ENCODE measurements around the gene TNNT3. TPM values are rescaled to one million over a fixed set of nuclear protein-coding genes. Genes with fewer than 3 reads are reported as not detected.

The TNNT3 gene
- total and polyA plus RNA-seq, 8 donors, result 0.75 to 14.5 (median 3.1) TPM; not detected in 3

DNA sequence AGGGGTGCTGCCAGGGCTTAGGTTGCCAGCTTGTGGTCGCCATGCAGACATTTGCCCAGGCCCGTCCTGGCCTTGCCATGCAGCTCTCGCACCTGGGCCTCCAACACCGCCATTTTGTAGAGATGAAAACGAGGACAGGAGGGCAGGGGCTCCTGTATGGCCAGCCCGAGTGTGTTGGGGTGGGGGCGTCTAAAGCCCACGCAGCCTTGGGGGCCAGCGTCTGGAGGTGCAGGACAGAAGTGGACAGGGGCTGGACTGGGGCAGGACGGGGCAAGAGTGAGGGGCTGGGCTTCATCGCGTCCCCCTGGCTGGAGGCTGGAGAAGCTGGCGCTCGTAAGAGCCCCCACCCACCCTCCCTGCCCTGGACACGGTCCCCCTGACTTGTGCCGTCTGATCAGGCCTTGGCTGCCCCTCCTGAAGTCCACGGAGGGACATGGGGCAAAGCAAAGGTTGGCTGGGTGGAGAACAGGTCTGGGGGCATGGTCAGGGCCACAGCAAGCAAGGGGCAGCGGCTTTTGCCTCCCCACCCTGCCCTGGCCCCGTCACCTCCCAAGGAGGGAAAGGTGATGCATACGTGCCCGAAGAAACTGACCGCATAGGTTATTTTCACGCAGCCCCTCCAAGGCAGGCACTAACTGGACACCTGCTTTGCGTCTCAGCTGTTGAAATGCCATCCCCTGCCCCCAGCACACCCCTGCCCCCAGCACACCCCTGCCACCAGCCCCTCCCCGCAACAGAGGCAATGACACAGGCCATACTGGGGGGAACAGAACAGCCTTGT, 815 bp downstream of the TNNT3 start:
- TF ChIP-seq POLR2A (IDR thresholded peaks at IDR 0.05) (no peak), EP300 (IDR thresholded peaks at IDR 0.05) (no peak), POLR2AphosphoS5 (IDR thresholded peaks at IDR 0.05) (no peak)
- TF ChIP-seq, protein P1, sequence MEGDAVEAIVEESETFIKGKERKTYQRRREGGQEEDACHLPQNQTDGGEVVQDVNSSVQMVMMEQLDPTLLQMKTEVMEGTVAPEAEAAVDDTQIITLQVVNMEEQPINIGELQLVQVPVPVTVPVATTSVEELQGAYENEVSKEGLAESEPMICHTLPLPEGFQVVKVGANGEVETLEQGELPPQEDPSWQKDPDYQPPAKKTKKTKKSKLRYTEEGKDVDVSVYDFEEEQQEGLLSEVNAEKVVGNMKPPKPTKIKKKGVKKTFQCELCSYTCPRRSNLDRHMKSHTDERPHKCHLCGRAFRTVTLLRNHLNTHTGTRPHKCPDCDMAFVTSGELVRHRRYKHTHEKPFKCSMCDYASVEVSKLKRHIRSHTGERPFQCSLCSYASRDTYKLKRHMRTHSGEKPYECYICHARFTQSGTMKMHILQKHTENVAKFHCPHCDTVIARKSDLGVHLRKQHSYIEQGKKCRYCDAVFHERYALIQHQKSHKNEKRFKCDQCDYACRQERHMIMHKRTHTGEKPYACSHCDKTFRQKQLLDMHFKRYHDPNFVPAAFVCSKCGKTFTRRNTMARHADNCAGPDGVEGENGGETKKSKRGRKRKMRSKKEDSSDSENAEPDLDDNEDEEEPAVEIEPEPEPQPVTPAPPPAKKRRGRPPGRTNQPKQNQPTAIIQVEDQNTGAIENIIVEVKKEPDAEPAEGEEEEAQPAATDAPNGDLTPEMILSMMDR (IDR thresholded peaks at IDR 0.05), result no peak
- Histone ChIP-seq H3K4me3 (no peak overlapping the region), H3K36me3 (no peaks in the 10 kb centered on the region), H3K9me3 (no peaks in the 10 kb centered on the region), H3K4me1 (peaks cover 0 to 16% (median 9%) of the 10 kb centered on the region in 4 donors), H3K27ac (peak overlapping the region in 1 of 5 donors; percentile 69), H3K27me3 (peaks cover 0 to 57% (median 10%) of the 10 kb centered on the region in 3 donors)
- DNase-seq, result no peak
- WGBS, 5 donors, result 86 to 92% (median 90%) methylated on average over 20 to 25 of the region's 25 CpGs
- intact Hi-C loops (cut with DNase I; ENCODE audit: low total_unique reads), result no loop called here

DNA sequence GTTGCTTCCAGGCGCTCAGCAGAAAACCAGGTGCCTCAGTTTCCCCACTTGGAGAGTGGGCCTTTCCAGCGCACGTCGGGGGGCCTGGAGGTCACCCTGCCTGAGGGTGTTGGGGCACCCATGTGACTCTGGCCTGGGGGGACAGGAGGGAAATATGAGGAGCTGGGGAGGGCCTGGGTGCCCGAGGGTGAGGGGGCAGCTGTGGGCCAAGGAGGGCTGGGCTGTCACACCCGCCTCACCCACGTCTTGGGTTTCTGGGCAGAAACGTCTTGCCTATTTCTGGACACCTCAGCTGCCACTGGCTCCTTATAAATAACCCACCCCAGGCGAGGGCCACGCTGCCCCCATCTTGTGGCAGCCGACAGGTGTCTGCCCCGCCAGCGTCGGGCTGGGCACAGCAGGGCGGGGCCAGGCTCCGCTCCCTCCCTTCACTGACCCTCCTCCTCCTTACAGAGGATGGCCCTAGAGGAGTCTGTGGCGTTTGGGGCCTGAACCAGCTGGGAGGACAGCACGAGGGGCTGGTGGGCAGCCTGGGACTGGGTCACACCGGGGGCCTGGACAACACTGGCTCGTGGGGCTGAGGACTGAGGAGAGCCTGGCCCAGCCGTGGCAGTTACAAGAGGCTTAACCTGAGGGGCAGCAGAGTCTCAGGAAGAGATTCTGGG, 1.5 kb downstream of the TNNT3 start:
- TF ChIP-seq, protein P1 (IDR thresholded peaks at IDR 0.05), result no peak
- TF ChIP-seq POLR2AphosphoS5 (IDR thresholded peaks at IDR 0.05) (no peak), EP300 (IDR thresholded peaks at IDR 0.05) (no peak), POLR2A (IDR thresholded peaks at IDR 0.05) (no peak)
- WGBS, 5 donors, result 50 to 67% (median 57%) methylated on average over 9 to 21 of the region's 21 CpGs
- Histone ChIP-seq H3K4me3 (no peak overlapping the region), H3K9me3 (no peaks in the 10 kb centered on the region), H3K27ac (peak overlapping the region in 2 of 5 donors; percentile 32 to 69), H3K4me1 (peaks cover 0 to 16% (median 9%) of the 10 kb centered on the region in 4 donors), H3K36me3 (no peaks in the 10 kb centered on the region), H3K27me3 (peaks cover 0 to 64% (median 10%) of the 10 kb centered on the region in 3 donors)
- no peak for DNase-seq
- intact Hi-C loops (cut with DNase I; ENCODE audit: low total_unique reads), result no loop called here

DNA sequence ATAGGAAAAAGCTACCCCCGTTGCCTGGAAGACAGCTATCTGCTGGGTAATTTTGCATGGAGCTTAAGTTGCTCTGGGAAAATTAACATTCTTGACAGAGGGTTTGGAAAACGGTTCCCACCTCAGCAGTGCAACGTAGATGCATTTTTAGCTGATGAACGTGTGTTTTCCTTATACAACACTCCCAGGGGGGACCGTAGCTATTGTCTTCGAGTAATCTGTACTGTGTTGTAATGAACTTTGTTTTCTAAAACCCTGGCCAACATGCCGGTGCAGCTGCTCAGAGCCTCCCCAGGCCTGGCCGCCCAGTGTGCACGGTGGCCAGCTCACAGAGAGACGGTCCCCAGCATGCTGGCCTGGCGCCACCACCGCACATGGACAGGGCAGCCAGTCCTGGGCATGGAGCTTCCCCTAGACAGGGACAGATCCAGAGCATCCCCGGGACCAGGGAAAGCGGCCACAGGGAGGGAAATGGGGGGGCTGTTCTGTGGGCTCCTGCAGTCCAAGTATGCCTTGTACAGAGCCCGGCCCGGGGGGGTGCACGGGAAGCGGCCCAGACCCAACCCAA, 2.2 kb downstream of the TNNT3 start:
- Histone ChIP-seq H3K4me3 (no peak overlapping the region), H3K9me3 (no peaks in the 10 kb centered on the region), H3K36me3 (no peaks in the 10 kb centered on the region), H3K27ac (peak overlapping the region in 2 of 5 donors; percentile 32 to 69), H3K27me3 (peaks cover 0 to 66% (median 10%) of the 10 kb centered on the region in 3 donors), H3K4me1 (peaks cover 0 to 16% (median 8%) of the 10 kb centered on the region in 4 donors)
- 54 to 65% (median 61%) methylated on average over 18 of the region's 18 CpGs for WGBS, 5 donors
- DNase-seq, result peak in 1 of 2 donors; percentile 77
- intact Hi-C loops (cut with DNase I; ENCODE audit: low total_unique reads), result no loop called here
- TF ChIP-seq, protein P1 (IDR thresholded peaks at IDR 0.05), result no peak
- no peak for TF ChIP-seq EP300 (IDR thresholded peaks at IDR 0.05)
- no peak for TF ChIP-seq POLR2A (IDR thresholded peaks at IDR 0.05)
- TF ChIP-seq POLR2AphosphoS5 (IDR thresholded peaks at IDR 0.05), result no peak

DNA sequence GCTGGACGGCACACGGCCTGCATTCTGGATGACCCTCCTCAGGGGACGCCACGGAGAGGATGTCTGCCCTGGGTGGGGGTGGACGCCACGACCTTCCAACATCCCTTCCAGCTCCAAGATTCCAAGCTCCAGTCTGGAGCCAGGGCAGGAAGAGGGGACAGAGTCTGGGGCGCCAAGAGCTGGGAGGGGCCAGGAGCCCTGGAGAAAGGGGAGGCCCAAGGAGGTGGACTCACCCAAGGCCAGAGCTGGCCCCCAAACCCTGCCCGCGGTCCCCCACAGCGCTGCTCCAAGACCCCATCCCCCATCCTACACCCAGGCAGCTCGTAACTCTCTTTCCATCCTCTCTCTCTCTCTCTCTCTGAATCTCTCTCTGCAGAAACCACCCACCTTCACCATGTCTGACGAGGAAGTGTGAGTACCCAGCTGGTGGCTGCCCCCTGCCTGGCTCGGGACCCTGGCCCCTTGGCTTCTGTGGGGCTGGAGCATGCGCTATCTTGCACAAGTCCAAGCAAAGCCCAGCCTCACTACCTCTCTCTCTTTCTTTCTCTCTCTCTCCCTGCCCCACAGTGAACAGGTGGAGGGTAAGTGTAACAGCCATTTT, 3.1 kb downstream of the TNNT3 start:
- H3K27ac ChIP-seq, result peak overlapping the region in 1 of 5 donors; percentile 61

More for the DNA sequence above, 3.1 kb downstream of the TNNT3 start:
- DNase-seq, result no peak
- Histone ChIP-seq H3K9me3 (no peaks in the 10 kb centered on the region), H3K27me3 (peaks cover 0 to 73% (median 10%) of the 10 kb centered on the region in 3 donors), H3K36me3 (no peaks in the 10 kb centered on the region), H3K4me1 (peaks cover 0 to 12% (median 2%) of the 10 kb centered on the region in 4 donors), H3K4me3 (no peak overlapping the region)
- intact Hi-C loops (cut with DNase I; ENCODE audit: low total_unique reads), result no loop called here
- TF ChIP-seq EP300 (IDR thresholded peaks at IDR 0.05) (no peak), POLR2A (IDR thresholded peaks at IDR 0.05) (no peak)
- WGBS, 5 donors, result 62 to 72% (median 69%) methylated on average over 13 to 14 of the region's 14 CpGs

Measured in stomach (tissue), 9 donors.